Thoracic aorta (tissue), 2 donors: ENCODE results near the gene IL17REL. TPM values are rescaled to one million over a fixed set of nuclear protein-coding genes. Genes with fewer than 3 reads are reported as not detected.

ENCODE experiments used
- ATAC-seq: fragments of 150-250 bp; one replicate; pipeline ENCODE4 v1.8.0; 2017; ENCODE audit warnings: low read depth; ENCODE audit not compliant: insufficient number of reproducible peaks, low FRiP score
- DNase-seq: peaks from one replicate; pipeline ENCODE4 v3.0.0-alpha.2; 2020; ENCODE audit warnings: low spot score
- H3K27ac ChIP-seq, 2 donors: fragments of 200-600 bp; sonication (generic); 1 replicate in 1 of 2; 2 replicates in 1 of 2; pipeline ENCODE4 v1.5.1; 2016; ENCODE audit warnings: mild to moderate bottlenecking in 2 of 2, moderate library complexity in 2 of 2
- H3K27me3 ChIP-seq: fragments of 200-600 bp; sonication (generic); replicated peaks from 2 replicates; pipeline ENCODE4 v1.6.0; 2016; ENCODE audit warnings: mild to moderate bottlenecking; ENCODE audit not compliant: insufficient read depth
- H3K36me3 ChIP-seq: fragments of 200-600 bp; sonication (generic); one replicate; pipeline ENCODE4 v1.5.1; 2016
- H3K4me1 ChIP-seq, 2 donors: fragments of 200-600 bp; sonication (generic); 1 replicate in 1 of 2; 2 replicates in 1 of 2; pipeline versions ENCODE4 v1.5.1 to v1.6.0; 2016; ENCODE audit warnings: low read depth in 2 of 2, mild to moderate bottlenecking in 1 of 2; ENCODE audit not compliant: control insufficient read depth in 1 of 2
- H3K4me3 ChIP-seq: fragments of 200-600 bp; sonication (generic); 2 replicates; pipeline ENCODE4 v1.5.1; 2016; ENCODE audit warnings: mild to moderate bottlenecking
- H3K9me3 ChIP-seq: fragments of 200-600 bp; sonication (generic); 2 replicates; pipeline ENCODE4 v1.5.1; 2016
- CTCF ChIP-seq: fragments of 200-600 bp; sonication (generic); IDR thresholded peaks from one replicate; pipeline ENCODE4 v1.5.1; 2019; ENCODE audit warnings: antibody characterized with exemption
- total RNA-seq, 2 donors: library from RNA; depleted of rRNA; stranded (reverse); fragments of >200 nt; gene quantifications; one replicate each; pipeline versions ENCODE4 v1.1.0 to v1.2.3, GENCODE V29; 2016

IL17REL gene
- total RNA-seq, 2 donors from 2014 or later = not detected

GRCh38 chr22:50048061-50048765 is 35.6 kb upstream of the IL17REL start:
- Histone ChIP-seq H3K9me3 (peaks cover 3% of the 10 kb centered on the region), H3K27ac (no peak overlapping the region), H3K4me3 (no peak overlapping the region), H3K36me3 (no peaks in the 10 kb centered on the region), H3K27me3 (no peaks in the 10 kb centered on the region), H3K4me1 (no peaks in the 10 kb centered on the region)
- ATAC-seq (no peak), DNase-seq (no peak)
- TF ChIP-seq CTCF = no peak

GRCh38 chr22:50047346-50047745 is 34.8 kb upstream of the IL17REL start:
- no peak for TF ChIP-seq CTCF

GRCh38 chr22:50046481-50047245 is 34.1 kb upstream of the IL17REL start:
- H3K9me3 ChIP-seq = no peaks in the 10 kb centered on the region
- H3K27ac ChIP-seq = no peak overlapping the region
- no peak for ATAC-seq
- H3K4me1 ChIP-seq = no peaks in the 10 kb centered on the region
- H3K4me3 ChIP-seq = no peak overlapping the region
- no peak for TF ChIP-seq CTCF
- no peaks in the 10 kb centered on the region for H3K27me3 ChIP-seq
- no peak for DNase-seq
- no peaks in the 10 kb centered on the region for H3K36me3 ChIP-seq

More at GRCh38 chr22:50047346-50047745, 34.8 kb upstream of the IL17REL start:
- H3K27me3 ChIP-seq = no peaks in the 10 kb centered on the region
- no peaks in the 10 kb centered on the region for H3K4me1 ChIP-seq
- ATAC-seq (no peak), DNase-seq (no peak)
- H3K27ac ChIP-seq = no peak overlapping the region
- no peaks in the 10 kb centered on the region for H3K9me3 ChIP-seq
- no peak overlapping the region for H3K4me3 ChIP-seq
- no peaks in the 10 kb centered on the region for H3K36me3 ChIP-seq

- ATAC-seq (no peak), DNase-seq (no peak)
- Histone ChIP-seq H3K4me1 (no peaks in the 10 kb centered on the region), H3K36me3 (no peaks in the 10 kb centered on the region), H3K27me3 (no peaks in the 10 kb centered on the region), H3K4me3 (no peak overlapping the region), H3K27ac (no peak overlapping the region), H3K9me3 (no peaks in the 10 kb centered on the region)
- no peak for TF ChIP-seq CTCF
Measured at GRCh38 chr22:50046019-50046415, 33.5 kb upstream of the IL17REL start.

GRCh38 chr22:50045211-50046018 is 32.9 kb upstream of the IL17REL start:
- Histone ChIP-seq H3K4me3 (no peak overlapping the region), H3K36me3 (no peaks in the 10 kb centered on the region), H3K9me3 (no peaks in the 10 kb centered on the region), H3K27me3 (no peaks in the 10 kb centered on the region), H3K4me1 (no peaks in the 10 kb centered on the region), H3K27ac (no peak overlapping the region)
- ATAC-seq = no peak
- no peak for TF ChIP-seq CTCF
- DNase-seq = no peak
